ENCODE data around the gene TMEM54.

Gene TMEM54

GRCh38 chr1:32893198-32894018 is 7.8 kb downstream of the TMEM54 start (continued):
- no peak for TF ChIP-seq REPIN1 (tag by site-specific recombination; IDR thresholded peaks at IDR 0.05; ENCODE audit: low read depth)
- TF ChIP-seq ZBTB20 (tag by site-specific recombination; IDR thresholded peaks at IDR 0.05) = peak; percentile 47
- TF ChIP-seq, protein P1, sequence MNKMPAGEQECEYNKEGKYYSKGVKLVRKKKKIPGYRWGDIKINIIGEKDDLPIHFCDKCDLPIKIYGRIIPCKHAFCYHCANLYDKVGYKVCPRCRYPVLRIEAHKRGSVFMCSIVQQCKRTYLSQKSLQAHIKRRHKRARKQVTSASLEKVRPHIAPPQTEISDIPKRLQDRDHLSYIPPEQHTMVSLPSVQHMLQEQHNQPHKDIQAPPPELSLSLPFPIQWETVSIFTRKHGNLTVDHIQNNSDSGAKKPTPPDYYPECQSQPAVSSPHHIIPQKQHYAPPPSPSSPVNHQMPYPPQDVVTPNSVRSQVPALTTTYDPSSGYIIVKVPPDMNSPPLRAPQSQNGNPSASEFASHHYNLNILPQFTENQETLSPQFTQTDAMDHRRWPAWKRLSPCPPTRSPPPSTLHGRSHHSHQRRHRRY (tag by site-specific recombination; IDR thresholded peaks at IDR 0.05) = no peak
- TF ChIP-seq EGR2 (tag by site-specific recombination; IDR thresholded peaks at IDR 0.05; ENCODE audit: low read depth) = peak; percentile 72
- TF ChIP-seq ZBTB26 (tag by site-specific recombination; optimal IDR thresholded peaks at IDR 0.05) = peak; percentile 48
- 0 out of 2 replicates have a peak, but pooled peaks have one; percentile 43 for TF ChIP-seq ZNF777 (tag by site-specific recombination; IDR thresholded peaks at IDR 0.05; ENCODE audit: borderline replicate concordance)
- TF ChIP-seq ZNF510 (tag by site-specific recombination; IDR thresholded peaks at IDR 0.05; ENCODE audit: insufficient replicate concordance) = no peak
- TF ChIP-seq SP2 (tag by site-specific recombination; IDR thresholded peaks at IDR 0.05) = peak; percentile 50
- no peak for TF ChIP-seq ZNF132 (tag by site-specific recombination; IDR thresholded peaks at IDR 0.05; ENCODE audit: borderline replicate concordance)
- TF ChIP-seq GLIS1 (tag by site-specific recombination; IDR thresholded peaks at IDR 0.05) = peak; percentile 49
- no peak for TF ChIP-seq ZNF785 (tag by site-specific recombination; IDR thresholded peaks at IDR 0.05)
- no peak for TF ChIP-seq ZNF830 (tag by site-specific recombination; IDR thresholded peaks at IDR 0.05; ENCODE audit: low read depth)
- no peak for TF ChIP-seq ZNF223 (tag by site-specific recombination; IDR thresholded peaks at IDR 0.05)
- TF ChIP-seq ZIC2 (tag by site-specific recombination; IDR thresholded peaks at IDR 0.05) = peak; percentile 64
- TF ChIP-seq, protein P2, sequence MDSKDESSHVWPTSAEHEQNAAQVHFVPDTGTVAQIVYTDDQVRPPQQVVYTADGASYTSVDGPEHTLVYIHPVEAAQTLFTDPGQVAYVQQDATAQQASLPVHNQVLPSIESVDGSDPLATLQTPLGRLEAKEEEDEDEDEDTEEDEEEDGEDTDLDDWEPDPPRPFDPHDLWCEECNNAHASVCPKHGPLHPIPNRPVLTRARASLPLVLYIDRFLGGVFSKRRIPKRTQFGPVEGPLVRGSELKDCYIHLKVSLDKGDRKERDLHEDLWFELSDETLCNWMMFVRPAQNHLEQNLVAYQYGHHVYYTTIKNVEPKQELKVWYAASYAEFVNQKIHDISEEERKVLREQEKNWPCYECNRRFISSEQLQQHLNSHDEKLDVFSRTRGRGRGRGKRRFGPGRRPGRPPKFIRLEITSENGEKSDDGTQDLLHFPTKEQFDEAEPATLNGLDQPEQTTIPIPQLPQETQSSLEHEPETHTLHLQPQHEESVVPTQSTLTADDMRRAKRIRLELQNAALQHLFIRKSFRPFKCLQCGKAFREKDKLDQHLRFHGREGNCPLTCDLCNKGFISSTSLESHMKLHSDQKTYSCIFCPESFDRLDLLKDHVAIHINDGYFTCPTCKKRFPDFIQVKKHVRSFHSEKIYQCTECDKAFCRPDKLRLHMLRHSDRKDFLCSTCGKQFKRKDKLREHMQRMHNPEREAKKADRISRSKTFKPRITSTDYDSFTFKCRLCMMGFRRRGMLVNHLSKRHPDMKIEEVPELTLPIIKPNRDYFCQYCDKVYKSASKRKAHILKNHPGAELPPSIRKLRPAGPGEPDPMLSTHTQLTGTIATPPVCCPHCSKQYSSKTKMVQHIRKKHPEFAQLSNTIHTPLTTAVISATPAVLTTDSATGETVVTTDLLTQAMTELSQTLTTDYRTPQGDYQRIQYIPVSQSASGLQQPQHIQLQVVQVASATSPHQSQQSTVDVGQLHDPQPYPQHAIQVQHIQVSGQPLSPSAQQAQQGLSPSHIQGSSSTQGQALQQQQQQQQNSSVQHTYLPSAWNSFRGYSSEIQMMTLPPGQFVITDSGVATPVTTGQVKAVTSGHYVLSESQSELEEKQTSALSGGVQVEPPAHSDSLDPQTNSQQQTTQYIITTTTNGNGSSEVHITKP (tag by site-specific recombination; IDR thresholded peaks at IDR 0.05) = peak; percentile 91
- TF ChIP-seq GLIS2 (tag by site-specific recombination; IDR thresholded peaks at IDR 0.05) = peak; percentile 31
- no peak for TF ChIP-seq ZFP3 (tag by site-specific recombination; IDR thresholded peaks at IDR 0.05; ENCODE audit: low read depth)
- TF ChIP-seq ZNF112 (tag by site-specific recombination; IDR thresholded peaks at IDR 0.05) = no peak
- TF ChIP-seq, protein P3, sequence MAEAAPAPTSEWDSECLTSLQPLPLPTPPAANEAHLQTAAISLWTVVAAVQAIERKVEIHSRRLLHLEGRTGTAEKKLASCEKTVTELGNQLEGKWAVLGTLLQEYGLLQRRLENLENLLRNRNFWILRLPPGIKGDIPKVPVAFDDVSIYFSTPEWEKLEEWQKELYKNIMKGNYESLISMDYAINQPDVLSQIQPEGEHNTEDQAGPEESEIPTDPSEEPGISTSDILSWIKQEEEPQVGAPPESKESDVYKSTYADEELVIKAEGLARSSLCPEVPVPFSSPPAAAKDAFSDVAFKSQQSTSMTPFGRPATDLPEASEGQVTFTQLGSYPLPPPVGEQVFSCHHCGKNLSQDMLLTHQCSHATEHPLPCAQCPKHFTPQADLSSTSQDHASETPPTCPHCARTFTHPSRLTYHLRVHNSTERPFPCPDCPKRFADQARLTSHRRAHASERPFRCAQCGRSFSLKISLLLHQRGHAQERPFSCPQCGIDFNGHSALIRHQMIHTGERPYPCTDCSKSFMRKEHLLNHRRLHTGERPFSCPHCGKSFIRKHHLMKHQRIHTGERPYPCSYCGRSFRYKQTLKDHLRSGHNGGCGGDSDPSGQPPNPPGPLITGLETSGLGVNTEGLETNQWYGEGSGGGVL (tag by site-specific recombination; IDR thresholded peaks at IDR 0.05) = peak; percentile 85
- TF ChIP-seq ZNF701 (tag by site-specific recombination; IDR thresholded peaks at IDR 0.05) = no peak
- TF ChIP-seq ZNF2 (tag by site-specific recombination; IDR thresholded peaks at IDR 0.05) = no peak
- TF ChIP-seq, protein P4, sequence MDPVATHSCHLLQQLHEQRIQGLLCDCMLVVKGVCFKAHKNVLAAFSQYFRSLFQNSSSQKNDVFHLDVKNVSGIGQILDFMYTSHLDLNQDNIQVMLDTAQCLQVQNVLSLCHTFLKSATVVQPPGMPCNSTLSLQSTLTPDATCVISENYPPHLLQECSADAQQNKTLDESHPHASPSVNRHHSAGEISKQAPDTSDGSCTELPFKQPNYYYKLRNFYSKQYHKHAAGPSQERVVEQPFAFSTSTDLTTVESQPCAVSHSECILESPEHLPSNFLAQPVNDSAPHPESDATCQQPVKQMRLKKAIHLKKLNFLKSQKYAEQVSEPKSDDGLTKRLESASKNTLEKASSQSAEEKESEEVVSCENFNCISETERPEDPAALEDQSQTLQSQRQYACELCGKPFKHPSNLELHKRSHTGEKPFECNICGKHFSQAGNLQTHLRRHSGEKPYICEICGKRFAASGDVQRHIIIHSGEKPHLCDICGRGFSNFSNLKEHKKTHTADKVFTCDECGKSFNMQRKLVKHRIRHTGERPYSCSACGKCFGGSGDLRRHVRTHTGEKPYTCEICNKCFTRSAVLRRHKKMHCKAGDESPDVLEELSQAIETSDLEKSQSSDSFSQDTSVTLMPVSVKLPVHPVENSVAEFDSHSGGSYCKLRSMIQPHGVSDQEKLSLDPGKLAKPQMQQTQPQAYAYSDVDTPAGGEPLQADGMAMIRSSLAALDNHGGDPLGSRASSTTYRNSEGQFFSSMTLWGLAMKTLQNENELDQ (tag by site-specific recombination; IDR thresholded peaks at IDR 0.05; ENCODE audit: low read depth) = no peak
- TF ChIP-seq ZNF302 (tag by site-specific recombination; IDR thresholded peaks at IDR 0.05; ENCODE audit: low read depth) = no peak
- no peak for TF ChIP-seq YY1 (tag by site-specific recombination; IDR thresholded peaks at IDR 0.05)
- no peak for TF ChIP-seq ZNF10 (tag by site-specific recombination; IDR thresholded peaks at IDR 0.05)
- TF ChIP-seq, protein P5, sequence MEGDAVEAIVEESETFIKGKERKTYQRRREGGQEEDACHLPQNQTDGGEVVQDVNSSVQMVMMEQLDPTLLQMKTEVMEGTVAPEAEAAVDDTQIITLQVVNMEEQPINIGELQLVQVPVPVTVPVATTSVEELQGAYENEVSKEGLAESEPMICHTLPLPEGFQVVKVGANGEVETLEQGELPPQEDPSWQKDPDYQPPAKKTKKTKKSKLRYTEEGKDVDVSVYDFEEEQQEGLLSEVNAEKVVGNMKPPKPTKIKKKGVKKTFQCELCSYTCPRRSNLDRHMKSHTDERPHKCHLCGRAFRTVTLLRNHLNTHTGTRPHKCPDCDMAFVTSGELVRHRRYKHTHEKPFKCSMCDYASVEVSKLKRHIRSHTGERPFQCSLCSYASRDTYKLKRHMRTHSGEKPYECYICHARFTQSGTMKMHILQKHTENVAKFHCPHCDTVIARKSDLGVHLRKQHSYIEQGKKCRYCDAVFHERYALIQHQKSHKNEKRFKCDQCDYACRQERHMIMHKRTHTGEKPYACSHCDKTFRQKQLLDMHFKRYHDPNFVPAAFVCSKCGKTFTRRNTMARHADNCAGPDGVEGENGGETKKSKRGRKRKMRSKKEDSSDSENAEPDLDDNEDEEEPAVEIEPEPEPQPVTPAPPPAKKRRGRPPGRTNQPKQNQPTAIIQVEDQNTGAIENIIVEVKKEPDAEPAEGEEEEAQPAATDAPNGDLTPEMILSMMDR (tag by site-specific recombination; IDR thresholded peaks at IDR 0.05) = 0 out of 2 replicates have a peak, but pooled peaks have one; percentile 37

Data from HEK293 (cell line).